HepG2 (cell line): ENCODE data around the gene FAM111B. TPM values are rescaled to one million over a fixed set of nuclear protein-coding genes. Genes with fewer than 3 reads are reported as not detected.

Experiments
- ATAC-seq: fragments of 200-7000 bp; cut with Tn5 transposase; 3 replicates; pipeline ENCODE4 v1.9.1; 2020; ENCODE audit warnings: mild to moderate bottlenecking, moderate library complexity
- BruUV-seq: library from RNA; stranded (reverse); fragments of 400-500 nt; replicated peaks from 2 replicates; lab custom pipeline; 2021; lab: Mats Ljungman, UMichigan
- CTCF ChIA-PET: fragments of 300-600 bp; formaldehyde crosslinking; extraction: SDS; loops from one replicate; lab custom pipeline; 2021; ENCODE audit warnings: low total read pairs, inconsistent platforms, low intra/inter-chr PET ratio; lab: Yijun Ruan, JAX
- POLR2A ChIA-PET: fragments of 350-600 bp; sonication (Branson Sonifier 250); formaldehyde crosslinking; loops from one replicate; lab custom pipeline; 2020; ENCODE audit warnings: antibody characterized with exemption, inconsistent platforms; lab: Yijun Ruan, JAX
- DNase-seq: peaks from one replicate; pipeline ENCODE4 v3.0.0-alpha.2; 2015; ENCODE audit warnings: low spot score
- FAIRE-seq: peaks from 3 replicates; lab custom pipeline; 2011; peaks lifted over from hg19 to GRCh38; lab: Jason Lieb, UNC
- H2AFZ ChIP-seq: one replicate; pipeline ENCODE4 v1.6.1; 2011; ENCODE audit warnings: low read length, inconsistent platforms
- H3K27ac ChIP-seq: fragments of 300-600 bp; 3 replicates; pipeline ENCODE4 v1.8.0; 2011; ENCODE audit warnings: mixed run types, mild to moderate bottlenecking, mixed read lengths, low read length, inconsistent platforms; ENCODE audit not compliant: insufficient read depth; ENCODE audit errors: extremely low read length
- H3K27me3 ChIP-seq, 2 experiments: fragments of 200-600 bp in 1 of 2; 2 replicates in 1 of 2; 3 replicates in 1 of 2; pipeline versions ENCODE4 v1.6.0 to v1.8.0; 2011; ENCODE audit warnings: low read length in 2 of 2, mild to moderate bottlenecking in 2 of 2, moderate library complexity in 2 of 2, inconsistent platforms in 1 of 2; ENCODE audit not compliant: insufficient read depth in 2 of 2, control insufficient read depth in 1 of 2
- H3K36me3 ChIP-seq, 2 experiments: fragments of 200-600 bp in 1 of 2; replicated peaks in 1 of 2; 2 replicates in 1 of 2; 3 replicates in 1 of 2; pipeline versions ENCODE4 v1.5.1 to v1.8.0; 2011; ENCODE audit warnings: low read length in 2 of 2, inconsistent platforms in 1 of 2; ENCODE audit not compliant: insufficient read depth in 2 of 2, control insufficient read depth in 1 of 2
- H3K4me1 ChIP-seq: 2 replicates; pipeline ENCODE4 v1.5.1; 2012; ENCODE audit warnings: low read length, inconsistent platforms; ENCODE audit not compliant: insufficient read depth
- H3K4me2 ChIP-seq: 2 replicates; pipeline ENCODE4 v1.6.0; 2011; ENCODE audit warnings: low read depth, low read length, inconsistent platforms
- H3K4me3 ChIP-seq, 3 experiments: fragments of 200-600 bp in 1 of 3; sonication (generic), shearing (Covaris generic) in 1 of 3; replicated peaks in 1 of 3; 2 replicates each; pipeline ENCODE4 v1.5.1; 2011 to 2016; ENCODE audit warnings: low read length in 3 of 3, inconsistent platforms in 2 of 3, low read depth in 2 of 3, mild to moderate bottlenecking in 2 of 3, control low read depth in 1 of 3, mixed read lengths in 1 of 3; ENCODE audit not compliant: insufficient read depth in 1 of 3
- H3K79me2 ChIP-seq: one replicate; pipeline ENCODE4 v1.6.1; 2011; ENCODE audit warnings: low read length, inconsistent platforms; ENCODE audit not compliant: insufficient read depth
- H3K9ac ChIP-seq: 2 replicates; pipeline ENCODE4 v1.6.0; 2011; ENCODE audit warnings: mild to moderate bottlenecking, low read depth, low read length, inconsistent platforms; ENCODE audit not compliant: insufficient read depth
- H3K9me3 ChIP-seq: 2 replicates; pipeline ENCODE4 v1.5.1; 2012; ENCODE audit warnings: mild to moderate bottlenecking, low read length
- H4K20me1 ChIP-seq: 2 replicates; pipeline ENCODE4 v1.6.0; 2011; ENCODE audit warnings: inconsistent platforms, mild to moderate bottlenecking, low read length, moderate library complexity; ENCODE audit not compliant: insufficient read depth
- CSRNP1 ChIP-seq: sonication (generic); formaldehyde crosslinking; IDR thresholded peaks from 2 replicates; pipeline ENCODE4 v1.8.1; 2023; ENCODE audit warnings: mild to moderate bottlenecking, missing genetic modification reagents
- FOXA3 ChIP-seq: IDR thresholded peaks from 2 replicates; pipeline ENCODE4 v1.6.1; 2016; ENCODE audit warnings: missing genetic modification reagents, missing compliant biosample characterization
- HIVEP1 ChIP-seq: sonication (generic); formaldehyde crosslinking; IDR thresholded peaks from 2 replicates; pipeline ENCODE4 v1.4.0; 2020; ENCODE audit warnings: mild to moderate bottlenecking, missing genetic modification reagents
- HNRNPK ChIP-seq: fragments of 200-400 bp; formaldehyde crosslinking; IDR thresholded peaks from 2 replicates; pipeline ENCODE4 v1.6.1; 2018; ENCODE audit warnings: low read length, low read depth, moderate library complexity, mild to moderate bottlenecking; ENCODE audit not compliant: poor library complexity, severe bottlenecking
- HOXA3 ChIP-seq: sonication (generic); formaldehyde crosslinking; IDR thresholded peaks from 2 replicates; pipeline ENCODE4 v1.5.0; 2020; ENCODE audit warnings: missing genetic modification reagents
- KDM5B ChIP-seq: sonication (generic); formaldehyde crosslinking; IDR thresholded peaks from 2 replicates; pipeline ENCODE4 v1.4.0; 2020; ENCODE audit warnings: missing genetic modification reagents, mild to moderate bottlenecking, borderline replicate concordance
- MATR3 ChIP-seq: sonication (generic); formaldehyde crosslinking; IDR thresholded peaks from 2 replicates; pipeline ENCODE4 v1.4.0; 2020; ENCODE audit warnings: missing genetic modification reagents
- MTA1 ChIP-seq: sonication (generic); formaldehyde crosslinking; IDR thresholded peaks from 2 replicates; pipeline ENCODE4 v1.4.0; 2020; ENCODE audit warnings: missing genetic modification reagents, mild to moderate bottlenecking, borderline replicate concordance
- SOX6 ChIP-seq, 2 experiments: fragments of 450-650 bp in 1 of 2; sonication (generic) in 1 of 2; formaldehyde crosslinking in 1 of 2; IDR thresholded peaks; 2 replicates each; pipeline versions ENCODE4 v1.4.0 to v1.6.1; 2017 to 2020; ENCODE audit warnings: antibody characterized with exemption in 1 of 2, mild to moderate bottlenecking in 1 of 2, missing genetic modification reagents in 1 of 2
- STAT6 ChIP-seq: sonication (generic); formaldehyde crosslinking; IDR thresholded peaks from 2 replicates; pipeline ENCODE4 v1.4.0; 2020; ENCODE audit warnings: missing genetic modification reagents, mild to moderate bottlenecking, borderline replicate concordance
- ZFP91 ChIP-seq: sonication (generic); formaldehyde crosslinking; IDR thresholded peaks from 2 replicates; pipeline ENCODE4 v1.9.0; 2022; ENCODE audit warnings: missing genetic modification reagents, mild to moderate bottlenecking, borderline replicate concordance
- ZNF160 ChIP-seq: sonication (generic); formaldehyde crosslinking; IDR thresholded peaks from 2 replicates; pipeline ENCODE4 v1.8.0; 2022; ENCODE audit warnings: mild to moderate bottlenecking, inconsistent platforms, missing genetic modification reagents
- ZNF33B ChIP-seq: sonication (generic); formaldehyde crosslinking; IDR thresholded peaks from 2 replicates; pipeline ENCODE4 v1.5.1; 2020; ENCODE audit warnings: mild to moderate bottlenecking, missing genetic modification reagents
- ZNF777 ChIP-seq: sonication (generic); formaldehyde crosslinking; IDR thresholded peaks from 2 replicates; pipeline ENCODE4 v1.4.0; 2020; ENCODE audit warnings: missing genetic modification reagents
- ZNF883 ChIP-seq: sonication (generic); formaldehyde crosslinking; IDR thresholded peaks from 2 replicates; pipeline ENCODE4 v1.5.1; 2020; ENCODE audit warnings: mild to moderate bottlenecking, missing genetic modification reagents; ENCODE audit errors: not compliant biosample characterization
- WGBS: methylation state at CpG from one replicate; pipeline ENCODE4 v1.1.6; 2017; ENCODE audit warnings: low lambda C conversion rate; 5-methylcytosine and 5-hydroxymethylcytosine counted together
- in situ Hi-C: cut with HindIII; loops from 2 replicates; pipeline ENCODE4 v1.10.0; 2017; ENCODE audit warnings: low pct_unique_long_range_greater_than_20kb; ENCODE audit not compliant: extremely low pct_ligation_motif_present
- intact Hi-C: fragments of 100-400 bp; cut with micrococcal nuclease; formaldehyde crosslinking; loops from one replicate; pipeline ENCODE4 v1.10.0; 2022; ENCODE audit not compliant: unreplicated experiment
- polyA plus RNA-seq, 8 experiments: library from polyadenylated mRNA; depleted of rRNA in 3 of 8; stranded (reverse) in 7 of 8; unstranded in 1 of 8; fragments of >200 nt; fragmentation: Illumina TruSeq in 4 of 8; extraction: Trizol in 4 of 8; gene quantifications; 2 replicates each; pipeline versions ENCODE4 v1.2.1 to v1.2.3, GENCODE V29; 2011 to 2016; ENCODE audit warnings: low read depth in 4 of 8, missing spikeins in 1 of 8, mixed read lengths in 1 of 8; ENCODE audit not compliant: insufficient read depth in 1 of 8
- total RNA-seq, 5 experiments: library from RNA; depleted of rRNA; stranded (reverse); fragments of >200 nt; fragmentation: Illumina TruSeq; extraction: Trizol; gene quantifications; 2 replicates each; pipeline ENCODE4 v1.2.3, GENCODE V29; 2016; ENCODE audit warnings: low read depth in 1 of 5

FAM111B gene
- total and polyA plus RNA-seq, 2 of the 13 experiments (the other 11 are each of a cell fraction or from before 2014, with no cell fraction given) = 1.6 to 28.2 TPM

GRCh38 chr11:59173080-59173963 is 66.3 kb downstream of the FAM111B start:
- in situ Hi-C loops (loop anchor here (5.0 to 10.0 kb wide), 2 partner anchors 34 to 111 kb away; no protein-coding TSS in a partner anchor), intact Hi-C loops (no loop called here)
- Histone ChIP-seq H3K9ac (peak overlapping the region; percentile 25; the same call in 1 of the 2 replicates), H3K36me3 (no peaks in the 10 kb centered on the region), H3K79me2 (no peaks in the 10 kb centered on the region), H2AFZ (peak overlapping the region; percentile 12), H3K4me3 (peak overlapping the region; percentile 67 to 80 (median 68)), H4K20me1 (0 out of 2 replicates have a peak, but pooled peaks cover 3% of the 10 kb centered on the region), H3K9me3 (no peaks in the 10 kb centered on the region), H3K4me2 (peak overlapping the region; percentile 100), H3K27me3 (no peaks in the 10 kb centered on the region; a peak in 1 of 5 replicates), H3K4me1 (peaks cover 41% of the 10 kb centered on the region), H3K27ac (no peak overlapping the region)
- CTCF ChIA-PET = interaction anchor here (2.9 to 3.7 kb wide), 3 partner anchors 13 to 34 kb away, joined by 13 to 77 read pairs (median 45); no protein-coding TSS in a partner anchor
- DNase-seq = peak; percentile 13
- peak; percentile 60 for ATAC-seq
- FAIRE-seq = no peak
- POLR2A ChIA-PET = interaction anchor here (1.0 to 4.4 kb wide), 4 partner anchors 9 to 31 kb away, joined by 4 to 46 read pairs (median 6); partner anchors contain the start of gene FAM111A
- BruUV-seq = no TSS peak
- 2% methylated on average over 26 of the region's 37 CpGs for WGBS
- no peak for TF ChIP-seq SOX6 (IDR thresholded peaks at IDR 0.05)
- TF ChIP-seq SOX6 (CRISPR knock-in tag; IDR thresholded peaks at IDR 0.05) = 0 out of 2 replicates have a peak, but pooled peaks have one; percentile 12
- TF ChIP-seq ZNF883 (CRISPR knock-in tag) = peak; percentile 40
- TF ChIP-seq MTA1 (CRISPR knock-in tag) = no peak
- TF ChIP-seq ZNF33B (CRISPR knock-in tag) = peak; percentile 52; the same call in 1 of the 2 replicates
- no peak for TF ChIP-seq KDM5B (CRISPR knock-in tag)
- no peak for TF ChIP-seq HNRNPK
- TF ChIP-seq ZNF160 (CRISPR knock-in tag) = 0 out of 2 replicates have a peak, but pooled peaks have one; percentile 20
- 0 out of 2 replicates have a peak, but pooled peaks have one; percentile 12 for TF ChIP-seq HOXA3
- TF ChIP-seq FOXA3 (CRISPR knock-in tag) = no peak
- TF ChIP-seq STAT6 (CRISPR knock-in tag) = no peak
- TF ChIP-seq ZFP91 (CRISPR knock-in tag) = peak; percentile 41; the same call in 1 of the 2 replicates
- TF ChIP-seq MATR3 = no peak
- TF ChIP-seq ZNF777 (CRISPR knock-in tag) = peak; percentile 69
- TF ChIP-seq CSRNP1 (CRISPR knock-in tag) = 0 out of 2 replicates have a peak, but pooled peaks have one; percentile 17
- TF ChIP-seq HIVEP1 (CRISPR knock-in tag) = peak; percentile 46; the same call in 1 of the 2 replicates
